ENCODE results near the gene TGM2. TPM values are rescaled to one million over a fixed set of nuclear protein-coding genes. Genes with fewer than 3 reads are reported as not detected.

Gene TGM2
- polyA plus RNA-seq, 1 donor from 2014 or later, result not detected

DNA sequence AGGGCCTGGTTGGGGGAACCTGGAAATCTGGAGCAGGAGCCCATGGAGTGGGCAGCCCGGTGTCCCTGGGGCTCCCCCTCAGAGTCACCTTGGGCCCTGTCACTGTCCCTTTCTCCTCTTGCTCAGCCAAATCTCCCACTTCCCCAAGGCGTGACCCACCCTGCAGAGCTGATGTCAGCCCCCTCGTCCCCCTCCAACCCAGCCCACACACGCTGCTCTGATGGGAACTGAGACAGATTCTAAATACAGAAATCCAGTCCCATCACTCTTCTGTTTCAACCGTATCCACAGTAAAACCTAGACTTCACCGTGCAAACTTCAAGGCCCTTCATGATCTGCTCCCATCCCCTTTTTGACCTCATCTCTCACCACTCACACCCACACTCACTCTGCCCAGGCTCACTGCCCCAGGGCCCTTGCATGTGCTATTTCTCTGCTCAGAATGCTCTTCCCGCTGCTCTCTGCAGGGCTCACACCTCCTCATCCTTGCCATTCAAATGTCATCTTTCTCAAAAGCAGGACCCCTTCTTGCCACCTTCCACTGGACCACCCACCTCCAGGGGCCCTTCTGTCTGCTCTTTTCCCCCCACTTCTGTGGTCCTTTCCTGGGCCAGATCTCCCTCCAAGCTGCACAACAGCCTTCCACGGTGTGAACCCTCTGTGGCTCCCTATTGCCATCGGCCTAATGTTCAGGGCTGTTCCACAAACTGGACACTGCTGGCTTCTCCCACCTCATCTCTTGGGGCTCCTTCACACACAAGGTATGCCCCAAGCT lies 16.6 kb downstream of the TGM2 start:
- Histone ChIP-seq H3K79me2 (replicated peaks; ENCODE audit: insufficient read depth, low read length) (no peaks in the 10 kb centered on the region), H3K36me3 (ENCODE audit: insufficient read depth, low read length) (no peaks in the 10 kb centered on the region)
- TF ChIP-seq CTCF (IDR thresholded peaks at IDR 0.05; ENCODE audit: poor library complexity, severe bottlenecking) (no peak), EZH2 (IDR thresholded peaks at IDR 0.05; ENCODE audit: borderline replicate concordance, insufficient read depth, low read length, poor library complexity, severe bottlenecking) (no peak), POLR2AphosphoS5 (IDR thresholded peaks at IDR 0.05) (no peak), MXI1 (conservative IDR thresholded peaks at IDR 0.05; ENCODE audit: poor library complexity, severe bottlenecking) (no peak), EP300 (conservative IDR thresholded peaks at IDR 0.05; ENCODE audit: poor library complexity, severe bottlenecking) (no peak), SMC3 (conservative IDR thresholded peaks at IDR 0.05; ENCODE audit: poor library complexity) (no peak)

GRCh38 chr20:38147751-38148150 lies 17.3 kb downstream of the TGM2 start:
- Histone ChIP-seq H3F3A (ENCODE audit: insufficient read depth, low read length, poor library complexity, severe bottlenecking) (no peaks in the 10 kb centered on the region), H3K9me3 (ENCODE audit: low read length) (no peaks in the 10 kb centered on the region), H3K4me2 (ENCODE audit: low read length) (no peak overlapping the region), H3K27me3 (ENCODE audit: insufficient read depth, low read depth, low read length) (no peaks in the 10 kb centered on the region), H3K36me3 (ENCODE audit: insufficient read depth, low read length) (no peaks in the 10 kb centered on the region), H3K4me3 (ENCODE audit: low read length) (no peak overlapping the region), H3K79me2 (replicated peaks; ENCODE audit: insufficient read depth, low read length) (no peaks in the 10 kb centered on the region), H3K9ac (ENCODE audit: low read length) (no peak overlapping the region), H3K27ac (ENCODE audit: low read length) (no peak overlapping the region), H2AFZ (ENCODE audit: low read depth, low read length) (no peak overlapping the region), H3K9me2 (ENCODE audit: insufficient read depth, low read length) (no peaks in the 10 kb centered on the region), H4K20me1 (ENCODE audit: insufficient read depth) (no peaks in the 10 kb centered on the region)
- TF ChIP-seq SMC3 (conservative IDR thresholded peaks at IDR 0.05; ENCODE audit: poor library complexity) (no peak), RAD21 (conservative IDR thresholded peaks at IDR 0.05) (no peak), TAF1 (IDR thresholded peaks at IDR 0.05; ENCODE audit: low read depth) (no peak), CTCF (IDR thresholded peaks at IDR 0.05; ENCODE audit: poor library complexity, severe bottlenecking) (no peak), EZH2 (IDR thresholded peaks at IDR 0.05; ENCODE audit: borderline replicate concordance, insufficient read depth, low read length, poor library complexity, severe bottlenecking) (no peak), MXI1 (conservative IDR thresholded peaks at IDR 0.05; ENCODE audit: poor library complexity, severe bottlenecking) (no peak), EP300 (conservative IDR thresholded peaks at IDR 0.05; ENCODE audit: poor library complexity, severe bottlenecking) (no peak), POLR2AphosphoS5 (IDR thresholded peaks at IDR 0.05) (no peak)
- TF ChIP-seq, protein P1, sequence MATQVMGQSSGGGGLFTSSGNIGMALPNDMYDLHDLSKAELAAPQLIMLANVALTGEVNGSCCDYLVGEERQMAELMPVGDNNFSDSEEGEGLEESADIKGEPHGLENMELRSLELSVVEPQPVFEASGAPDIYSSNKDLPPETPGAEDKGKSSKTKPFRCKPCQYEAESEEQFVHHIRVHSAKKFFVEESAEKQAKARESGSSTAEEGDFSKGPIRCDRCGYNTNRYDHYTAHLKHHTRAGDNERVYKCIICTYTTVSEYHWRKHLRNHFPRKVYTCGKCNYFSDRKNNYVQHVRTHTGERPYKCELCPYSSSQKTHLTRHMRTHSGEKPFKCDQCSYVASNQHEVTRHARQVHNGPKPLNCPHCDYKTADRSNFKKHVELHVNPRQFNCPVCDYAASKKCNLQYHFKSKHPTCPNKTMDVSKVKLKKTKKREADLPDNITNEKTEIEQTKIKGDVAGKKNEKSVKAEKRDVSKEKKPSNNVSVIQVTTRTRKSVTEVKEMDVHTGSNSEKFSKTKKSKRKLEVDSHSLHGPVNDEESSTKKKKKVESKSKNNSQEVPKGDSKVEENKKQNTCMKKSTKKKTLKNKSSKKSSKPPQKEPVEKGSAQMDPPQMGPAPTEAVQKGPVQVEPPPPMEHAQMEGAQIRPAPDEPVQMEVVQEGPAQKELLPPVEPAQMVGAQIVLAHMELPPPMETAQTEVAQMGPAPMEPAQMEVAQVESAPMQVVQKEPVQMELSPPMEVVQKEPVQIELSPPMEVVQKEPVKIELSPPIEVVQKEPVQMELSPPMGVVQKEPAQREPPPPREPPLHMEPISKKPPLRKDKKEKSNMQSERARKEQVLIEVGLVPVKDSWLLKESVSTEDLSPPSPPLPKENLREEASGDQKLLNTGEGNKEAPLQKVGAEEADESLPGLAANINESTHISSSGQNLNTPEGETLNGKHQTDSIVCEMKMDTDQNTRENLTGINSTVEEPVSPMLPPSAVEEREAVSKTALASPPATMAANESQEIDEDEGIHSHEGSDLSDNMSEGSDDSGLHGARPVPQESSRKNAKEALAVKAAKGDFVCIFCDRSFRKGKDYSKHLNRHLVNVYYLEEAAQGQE (IDR thresholded peaks at IDR 0.05; ENCODE audit: borderline replicate concordance), result no peak

More for the DNA sequence above, 16.6 kb downstream of the TGM2 start:
- Histone ChIP-seq H3K9ac (ENCODE audit: low read length) (no peak overlapping the region), H2AFZ (ENCODE audit: low read depth, low read length) (no peak overlapping the region), H3K4me3 (ENCODE audit: low read length) (no peak overlapping the region), H3K9me3 (ENCODE audit: low read length) (no peaks in the 10 kb centered on the region), H3K27me3 (ENCODE audit: insufficient read depth, low read depth, low read length) (no peaks in the 10 kb centered on the region), H3K9me2 (ENCODE audit: insufficient read depth, low read length) (no peaks in the 10 kb centered on the region), H4K20me1 (ENCODE audit: insufficient read depth) (no peaks in the 10 kb centered on the region), H3K27ac (ENCODE audit: low read length) (no peak overlapping the region), H3K4me2 (ENCODE audit: low read length) (no peak overlapping the region), H3F3A (ENCODE audit: insufficient read depth, low read length, poor library complexity, severe bottlenecking) (no peaks in the 10 kb centered on the region)

Data from neural cell (in vitro differentiated cells).